Measurements from ENCODE around the gene SLIT3.
"Not testable (repeated sequence)": the region's sequence is repeated elsewhere in the genome, so short reads cannot be mapped to it uniquely, and the experiment has no call there.

SLIT3 gene

GRCh38 chr5:169216866-169217265 lies 84.1 kb downstream of the SLIT3 start:
- DNase-seq, result no peak

DNA sequence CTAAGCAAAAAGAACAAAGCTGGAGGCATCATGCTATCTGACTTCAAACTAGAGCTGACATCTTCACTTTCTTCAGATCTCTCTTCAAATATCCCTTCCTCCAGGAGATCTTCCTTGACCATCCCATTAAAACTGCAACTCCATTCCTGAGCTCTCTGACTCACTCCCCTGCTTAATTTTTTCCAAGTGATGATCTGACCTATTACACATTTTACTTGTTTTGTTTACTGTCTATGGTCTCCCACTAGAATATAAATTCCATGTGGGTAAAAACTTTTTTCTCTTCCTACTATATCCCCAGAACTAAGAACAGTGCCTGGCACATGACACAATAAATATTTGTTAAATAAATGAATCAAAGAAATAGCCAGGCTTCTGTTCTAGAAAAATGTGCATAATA lies 87.5 kb downstream of the SLIT3 start:
- DNase-seq, result no peak

GRCh38 chr5:169211761-169212160 lies 89.2 kb downstream of the SLIT3 start:
- not testable (repeated sequence) for DNase-seq

DNA sequence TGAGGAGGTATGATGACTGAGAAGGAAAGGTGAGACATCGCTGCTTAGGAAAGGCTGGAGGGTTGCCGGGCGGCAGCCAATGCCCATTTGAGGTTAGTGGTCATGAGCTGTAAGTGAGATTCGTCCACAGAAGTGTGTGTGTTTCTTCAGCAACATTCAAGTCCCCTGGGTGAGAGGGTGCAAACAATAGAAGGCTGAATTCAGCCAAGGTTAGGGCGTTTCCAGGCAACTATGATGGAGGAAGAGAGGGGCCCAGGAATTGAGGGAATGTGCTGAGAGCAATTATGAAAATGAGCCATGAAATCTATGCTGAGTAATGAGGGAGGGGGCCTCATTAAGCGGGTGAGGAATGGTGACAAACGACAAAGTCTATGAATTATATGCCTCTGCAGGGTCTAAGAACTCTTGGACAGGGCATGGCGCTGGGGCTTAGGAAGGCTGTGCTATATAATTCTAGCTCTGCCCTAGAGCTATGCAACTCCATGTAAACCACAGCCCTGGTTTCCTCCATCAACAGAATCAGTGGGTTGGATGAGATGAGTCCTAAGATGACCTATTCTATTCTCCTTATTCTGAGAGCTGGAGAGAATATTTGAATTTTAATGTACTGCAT lies 96.0 kb downstream of the SLIT3 start:
- DNase-seq, result no peak

- DNase-seq, result no peak
Measured at GRCh38 chr5:169202969-169203368, 98.0 kb downstream of the SLIT3 start.

- DNase-seq, result no peak
Measured at GRCh38 chr5:169201597-169201996, 99.3 kb downstream of the SLIT3 start.

- no peak for DNase-seq
Measured at GRCh38 chr5:169200125-169200778, 100.7 kb downstream of the SLIT3 start.

- DNase-seq, result no peak
Measured at GRCh38 chr5:169197343-169197742, 103.6 kb downstream of the SLIT3 start.

DNA sequence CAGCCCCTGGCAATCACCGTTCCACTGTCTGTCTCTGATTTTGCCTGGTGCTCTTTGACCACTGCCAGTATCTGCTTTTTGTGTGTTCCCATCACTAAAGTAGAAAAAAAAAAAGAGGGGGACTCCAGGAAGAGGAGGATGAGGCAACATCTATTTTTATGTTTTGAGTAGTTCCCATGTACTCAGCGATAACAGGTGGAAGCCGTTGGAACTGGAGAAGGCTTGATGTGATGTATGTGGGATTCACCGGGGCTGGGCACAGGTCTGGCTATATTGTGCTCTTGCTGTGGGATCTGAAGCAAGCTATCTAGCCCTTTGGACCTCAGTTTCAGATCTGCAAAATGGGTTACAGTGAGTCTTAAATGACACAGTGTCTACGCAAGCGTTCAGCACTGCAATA lies 104.9 kb downstream of the SLIT3 start:
- no peak for DNase-seq

DNA sequence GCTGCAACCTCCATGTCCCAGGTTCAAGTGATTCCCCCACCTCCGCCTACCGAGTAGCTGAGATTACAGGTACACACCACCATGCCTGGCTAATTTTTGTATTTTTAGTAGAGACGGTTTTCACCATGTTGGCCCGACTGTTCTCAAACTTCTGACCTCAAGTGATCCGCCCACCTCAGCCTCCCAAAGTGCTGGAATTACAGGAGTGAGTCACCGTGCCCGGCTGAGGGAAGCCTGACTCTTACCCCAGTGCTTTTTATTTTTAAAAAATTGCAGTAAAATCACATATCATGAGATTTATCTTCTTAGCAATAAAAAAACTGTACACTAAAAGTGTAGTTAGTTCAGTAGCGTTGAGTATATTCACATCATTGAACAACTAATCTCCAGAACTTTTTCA lies 105.3 kb downstream of the SLIT3 start:
- no peak for DNase-seq

GRCh38 chr5:169192536-169192935 lies 108.4 kb downstream of the SLIT3 start:
- no peak for DNase-seq

- no peak for DNase-seq
Measured at GRCh38 chr5:169190849-169191248, 110.1 kb downstream of the SLIT3 start.

DNA sequence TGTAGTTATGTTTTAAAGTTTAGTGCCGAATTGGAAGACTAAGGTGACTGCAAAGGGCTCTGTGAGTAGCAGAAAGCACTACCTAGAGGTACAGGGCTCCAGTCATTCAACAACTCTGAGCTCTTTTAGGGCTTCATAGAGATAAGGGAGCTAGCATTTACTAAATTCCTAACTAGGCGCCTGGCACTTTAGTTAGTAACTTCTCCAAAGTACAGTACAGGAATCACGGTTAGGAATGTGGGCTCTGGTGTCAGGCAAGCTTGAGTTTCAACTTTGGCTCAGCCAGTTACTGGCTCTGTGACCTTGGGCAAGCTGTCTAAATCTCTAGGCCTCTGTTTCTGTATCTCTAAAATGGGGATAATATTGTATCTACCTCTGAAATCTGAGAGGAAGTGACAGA lies 115.3 kb downstream of the SLIT3 start:
- no peak for DNase-seq

DNA sequence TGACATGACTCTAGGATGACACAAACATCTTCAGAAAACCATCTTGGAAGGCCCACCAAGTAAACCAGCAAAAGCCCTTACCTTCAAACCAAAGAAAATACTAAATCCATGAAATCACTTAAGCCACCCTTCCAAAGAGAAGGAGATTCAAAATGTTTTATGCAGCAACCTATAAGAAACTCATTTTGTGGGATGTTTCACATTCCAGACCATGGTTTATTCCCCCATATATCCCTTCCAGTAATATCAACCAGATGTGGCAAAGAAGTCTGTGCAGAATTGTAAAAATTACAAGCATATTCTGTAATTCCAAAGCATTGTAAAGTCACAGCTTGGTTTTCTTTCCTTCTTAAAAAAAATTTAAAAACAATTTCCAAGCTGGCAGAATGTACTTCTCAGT lies 117.4 kb downstream of the SLIT3 start:
- DNase-seq, result no peak

- DNase-seq, result no peak
Measured at GRCh38 chr5:169182797-169183196, 118.1 kb downstream of the SLIT3 start.

- DNase-seq, result no peak
Measured at GRCh38 chr5:169181814-169182213, 119.1 kb downstream of the SLIT3 start.

DNA sequence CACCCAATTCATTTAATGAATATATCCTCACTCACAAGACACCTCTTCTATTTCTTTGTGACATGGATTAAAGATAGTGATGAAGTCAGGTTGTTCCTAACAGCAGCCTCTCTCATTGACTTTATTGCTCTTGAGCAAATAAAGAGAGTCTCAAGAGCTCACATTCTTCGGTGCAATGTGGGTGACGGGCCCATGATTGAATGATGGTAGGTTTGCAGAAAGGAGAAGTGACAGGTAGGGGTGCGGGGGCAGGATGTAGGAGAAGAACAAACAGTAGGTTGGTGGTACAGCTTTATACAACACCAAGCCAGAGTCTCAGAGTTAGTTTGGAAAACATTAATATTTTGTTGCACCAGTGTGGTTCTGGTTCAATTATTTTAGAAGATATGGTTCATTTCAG lies 122.2 kb downstream of the SLIT3 start:
- DNase-seq, result no peak

- DNase-seq, result no peak
Measured at GRCh38 chr5:169178274-169178673, 122.7 kb downstream of the SLIT3 start.

- DNase-seq, result no peak
Measured at GRCh38 chr5:169176709-169177694, 123.9 kb downstream of the SLIT3 start.

DNA sequence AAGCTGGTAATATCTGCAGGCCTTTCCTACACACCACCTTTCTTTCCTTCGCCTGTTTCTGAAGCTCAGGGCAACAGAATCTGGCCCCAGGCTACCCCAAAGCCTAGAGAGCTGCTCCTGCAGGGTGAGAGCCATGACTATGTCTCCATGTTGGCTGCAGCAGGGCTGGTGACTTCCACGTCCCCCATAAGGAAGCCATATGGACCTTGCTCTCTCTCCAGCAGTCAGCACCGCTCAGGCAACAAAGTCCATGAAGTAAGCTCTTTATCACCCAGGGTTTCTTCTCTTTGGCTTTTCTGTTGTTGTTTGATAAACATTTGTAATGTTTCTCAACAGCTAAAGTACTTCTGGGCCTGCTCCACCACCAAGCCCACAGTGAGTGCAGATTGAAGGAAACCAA lies 125.2 kb downstream of the SLIT3 start:
- DNase-seq, result no peak

DNA sequence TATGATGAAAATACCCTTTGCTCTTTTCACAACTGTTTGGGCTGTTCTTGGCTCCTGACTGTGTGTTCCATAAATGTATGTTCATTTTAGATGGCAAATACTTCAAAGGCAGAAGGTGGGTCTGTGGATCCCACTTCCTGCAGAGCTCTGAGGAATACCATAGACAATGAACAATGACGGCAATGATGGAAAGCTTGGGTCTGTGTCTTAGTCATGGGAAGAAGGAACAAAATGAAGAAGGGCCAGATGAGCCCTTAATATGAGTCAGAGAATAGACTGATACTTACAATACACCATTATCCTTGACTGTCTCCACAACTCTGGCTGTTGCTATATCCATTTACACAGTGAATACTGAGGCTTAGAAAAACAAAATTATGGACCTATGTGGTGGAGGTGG lies 126.0 kb downstream of the SLIT3 start:
- no peak for DNase-seq

DNA sequence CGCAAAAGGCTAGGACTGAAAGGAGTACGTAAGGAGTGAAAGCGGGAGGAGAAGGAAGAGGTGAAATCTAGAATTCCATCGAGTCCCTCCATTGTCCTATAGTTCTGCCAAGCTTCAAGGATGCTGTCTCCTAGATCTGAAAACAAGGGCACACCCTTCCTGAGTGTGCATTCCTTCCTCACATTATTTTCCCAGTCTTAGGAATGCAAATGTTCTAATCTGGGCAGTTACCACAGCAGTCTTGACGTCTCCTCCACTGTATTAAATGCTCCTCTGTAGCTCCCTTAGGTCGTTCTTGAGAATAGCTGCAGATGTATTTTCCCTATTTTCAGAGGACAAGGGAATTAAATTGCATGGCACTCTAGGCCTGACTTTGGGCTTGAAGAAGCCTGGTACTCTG lies 127.6 kb downstream of the SLIT3 start:
- no peak for DNase-seq

- DNase-seq, result no peak
Measured at GRCh38 chr5:169171515-169171914, 129.4 kb downstream of the SLIT3 start.

- DNase-seq, result no peak
Measured at GRCh38 chr5:169169783-169170182, 131.2 kb downstream of the SLIT3 start.

Data from stimulated activated naive CD4-positive, alpha-beta T cell (primary cell).